HepG2 (cell line): ENCODE results near the gene WNT10A. TPM values are rescaled to one million over a fixed set of nuclear protein-coding genes. Genes with fewer than 3 reads are reported as not detected.

ENCODE experiments used
- FOXK2 ChIP-seq: fragments of 450-650 bp; IDR thresholded peaks from 2 replicates; pipeline ENCODE4 v1.6.1; 2016
- JUN ChIP-seq: sonication (generic); formaldehyde crosslinking; IDR thresholded peaks from 2 replicates; pipeline ENCODE4 v1.4.0; 2020; ENCODE audit warnings: mild to moderate bottlenecking, missing genetic modification reagents
- MIER3 ChIP-seq: IDR thresholded peaks from 2 replicates; pipeline ENCODE4 v1.6.1; 2016; ENCODE audit warnings: missing compliant biosample characterization, borderline replicate concordance
- NFIC ChIP-seq: IDR thresholded peaks from 2 replicates; pipeline ENCODE4 v1.6.1; 2012; ENCODE audit warnings: mild to moderate bottlenecking, low read length, inconsistent platforms
- NFKBIZ ChIP-seq: IDR thresholded peaks from 2 replicates; pipeline ENCODE4 v1.6.1; 2018; ENCODE audit warnings: missing genetic modification reagents, missing compliant biosample characterization
- PCBP2 ChIP-seq: fragments of 200-400 bp; formaldehyde crosslinking; optimal IDR thresholded peaks from 2 replicates; pipeline ENCODE3; 2018; ENCODE audit warnings: low read length, low read depth; ENCODE audit not compliant: poor library complexity, severe bottlenecking
- POLR2AphosphoS2 ChIP-seq: IDR thresholded peaks from 2 replicates; pipeline ENCODE4 v1.6.1; 2011; ENCODE audit warnings: low read depth, low read length, improper control_type of control experiment
- RARA ChIP-seq: IDR thresholded peaks from 2 replicates; pipeline ENCODE4 v1.6.1; 2016; ENCODE audit warnings: missing genetic modification reagents, missing compliant biosample characterization
- SALL1 ChIP-seq: sonication (generic); formaldehyde crosslinking; IDR thresholded peaks from 2 replicates; pipeline ENCODE4 v1.8.0; 2022; ENCODE audit warnings: mild to moderate bottlenecking, missing genetic modification reagents
- TMF1 ChIP-seq: sonication (generic); formaldehyde crosslinking; IDR thresholded peaks from 2 replicates; pipeline ENCODE4 v1.8.1; 2022; ENCODE audit warnings: low read depth, missing genetic modification reagents
- ZNF20 ChIP-seq: sonication (generic); formaldehyde crosslinking; IDR thresholded peaks from 2 replicates; pipeline ENCODE4 v1.4.0; 2020; ENCODE audit warnings: mild to moderate bottlenecking, moderate library complexity, missing genetic modification reagents
- ZNF326 ChIP-seq: sonication (generic); formaldehyde crosslinking; IDR thresholded peaks from 2 replicates; pipeline ENCODE4 v1.4.0; 2020; ENCODE audit warnings: missing genetic modification reagents, borderline replicate concordance
- ZNF552 ChIP-seq: sonication (generic); formaldehyde crosslinking; IDR thresholded peaks from 2 replicates; pipeline ENCODE4 v1.9.0; 2022; ENCODE audit warnings: missing genetic modification reagents, mild to moderate bottlenecking, borderline replicate concordance
- ZNF660 ChIP-seq: sonication (generic); formaldehyde crosslinking; IDR thresholded peaks from 2 replicates; pipeline ENCODE4 v1.5.1; 2020; ENCODE audit warnings: mild to moderate bottlenecking, low read depth, missing genetic modification reagents, borderline replicate concordance
- ZNF7 ChIP-seq: IDR thresholded peaks from 2 replicates; pipeline ENCODE4 v1.6.1; 2016; ENCODE audit warnings: missing biosample characterization, missing genetic modification reagents
- ZNF747 ChIP-seq: sonication (generic); formaldehyde crosslinking; IDR thresholded peaks from 2 replicates; pipeline ENCODE4 v1.8.1; 2023; ENCODE audit warnings: missing genetic modification reagents, mild to moderate bottlenecking, borderline replicate concordance
- ZNF761 ChIP-seq: sonication (generic); formaldehyde crosslinking; conservative IDR thresholded peaks from 2 replicates; pipeline ENCODE4 v1.4.0; 2020; ENCODE audit warnings: mild to moderate bottlenecking, missing genetic modification reagents
- ZNF776 ChIP-seq: sonication (generic); formaldehyde crosslinking; IDR thresholded peaks from 2 replicates; pipeline ENCODE4 v1.4.0; 2020; ENCODE audit warnings: mild to moderate bottlenecking, missing genetic modification reagents
- ZNF788 ChIP-seq: sonication (generic); formaldehyde crosslinking; IDR thresholded peaks from 2 replicates; pipeline ENCODE4 v1.5.0; 2020; ENCODE audit warnings: mild to moderate bottlenecking, missing genetic modification reagents, borderline replicate concordance
- polyA plus RNA-seq, 8 experiments: library from polyadenylated mRNA; depleted of rRNA in 3 of 8; stranded (reverse) in 7 of 8; unstranded in 1 of 8; fragments of >200 nt; fragmentation: Illumina TruSeq in 4 of 8; extraction: Trizol in 4 of 8; gene quantifications; 2 replicates each; pipeline versions ENCODE4 v1.2.1 to v1.2.3, GENCODE V29; 2011 to 2016; ENCODE audit warnings: low read depth in 4 of 8, missing spikeins in 1 of 8, mixed read lengths in 1 of 8; ENCODE audit not compliant: insufficient read depth in 1 of 8
- total RNA-seq, 5 experiments: library from RNA; depleted of rRNA; stranded (reverse); fragments of >200 nt; fragmentation: Illumina TruSeq; extraction: Trizol; gene quantifications; 2 replicates each; pipeline ENCODE4 v1.2.3, GENCODE V29; 2016; ENCODE audit warnings: low read depth in 1 of 5
- TF ChIP-seq, protein P1 (sequence below): sonication (generic); formaldehyde crosslinking; IDR thresholded peaks from 2 replicates; pipeline ENCODE4 v1.4.0; 2020; ENCODE audit warnings: low read depth, missing genetic modification reagents
- TF ChIP-seq, protein P2 (sequence below): IDR thresholded peaks from 2 replicates; pipeline ENCODE4 v1.6.1; 2016; ENCODE audit warnings: mild to moderate bottlenecking
- TF ChIP-seq, protein P3 (sequence below): sonication (generic); formaldehyde crosslinking; IDR thresholded peaks from 2 replicates; pipeline ENCODE4 v1.5.0; 2020; ENCODE audit warnings: mild to moderate bottlenecking, missing genetic modification reagents

Gene WNT10A
- total and polyA plus RNA-seq, 2 of the 13 experiments (the other 11 are each of a cell fraction or from before 2014, with no cell fraction given) = 0.03 TPM; not detected in 1

DNA sequence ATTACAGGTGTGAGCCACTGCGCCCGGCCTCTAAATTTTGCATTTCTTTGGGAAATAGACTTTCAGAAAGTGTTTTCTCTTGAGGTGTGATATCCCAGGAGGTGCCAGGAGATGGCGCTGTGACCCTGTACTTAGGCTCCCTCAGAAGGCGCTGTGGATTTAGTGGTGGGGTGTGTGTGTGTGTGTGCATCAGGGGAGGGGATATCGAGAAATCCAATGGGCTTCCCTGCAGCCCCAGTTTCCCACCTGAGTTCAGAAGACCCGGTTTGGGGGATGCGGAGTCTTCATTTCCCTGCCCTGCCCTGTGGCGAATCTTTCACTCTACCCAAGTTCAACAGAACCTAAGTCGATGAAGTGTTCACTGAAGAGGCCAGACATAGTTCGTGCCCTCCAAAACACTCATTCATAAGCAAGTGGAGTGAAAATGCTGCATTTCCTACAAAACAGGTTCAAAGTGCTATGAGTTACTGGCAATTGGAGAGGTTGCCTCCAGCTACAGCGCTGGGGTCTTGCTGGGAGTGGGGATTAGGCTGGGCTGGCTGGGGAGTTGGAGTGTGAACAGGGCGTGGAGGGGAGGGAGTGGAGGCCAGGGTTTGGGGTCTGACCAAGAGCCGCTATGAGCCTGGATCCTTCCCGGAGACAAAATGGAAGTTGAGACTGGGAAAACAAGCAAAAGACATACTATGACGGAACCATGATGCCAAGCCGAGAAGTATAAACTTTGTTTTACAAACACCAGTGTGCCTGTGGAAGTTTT, 27.6 kb upstream of the WNT10A start (continued):
- TF ChIP-seq ZNF660 (CRISPR knock-in tag) = no peak
- no peak for TF ChIP-seq ZNF20 (CRISPR knock-in tag)
- TF ChIP-seq PCBP2 = no peak
- TF ChIP-seq JUN (CRISPR knock-in tag) = no peak
- TF ChIP-seq, protein P1, sequence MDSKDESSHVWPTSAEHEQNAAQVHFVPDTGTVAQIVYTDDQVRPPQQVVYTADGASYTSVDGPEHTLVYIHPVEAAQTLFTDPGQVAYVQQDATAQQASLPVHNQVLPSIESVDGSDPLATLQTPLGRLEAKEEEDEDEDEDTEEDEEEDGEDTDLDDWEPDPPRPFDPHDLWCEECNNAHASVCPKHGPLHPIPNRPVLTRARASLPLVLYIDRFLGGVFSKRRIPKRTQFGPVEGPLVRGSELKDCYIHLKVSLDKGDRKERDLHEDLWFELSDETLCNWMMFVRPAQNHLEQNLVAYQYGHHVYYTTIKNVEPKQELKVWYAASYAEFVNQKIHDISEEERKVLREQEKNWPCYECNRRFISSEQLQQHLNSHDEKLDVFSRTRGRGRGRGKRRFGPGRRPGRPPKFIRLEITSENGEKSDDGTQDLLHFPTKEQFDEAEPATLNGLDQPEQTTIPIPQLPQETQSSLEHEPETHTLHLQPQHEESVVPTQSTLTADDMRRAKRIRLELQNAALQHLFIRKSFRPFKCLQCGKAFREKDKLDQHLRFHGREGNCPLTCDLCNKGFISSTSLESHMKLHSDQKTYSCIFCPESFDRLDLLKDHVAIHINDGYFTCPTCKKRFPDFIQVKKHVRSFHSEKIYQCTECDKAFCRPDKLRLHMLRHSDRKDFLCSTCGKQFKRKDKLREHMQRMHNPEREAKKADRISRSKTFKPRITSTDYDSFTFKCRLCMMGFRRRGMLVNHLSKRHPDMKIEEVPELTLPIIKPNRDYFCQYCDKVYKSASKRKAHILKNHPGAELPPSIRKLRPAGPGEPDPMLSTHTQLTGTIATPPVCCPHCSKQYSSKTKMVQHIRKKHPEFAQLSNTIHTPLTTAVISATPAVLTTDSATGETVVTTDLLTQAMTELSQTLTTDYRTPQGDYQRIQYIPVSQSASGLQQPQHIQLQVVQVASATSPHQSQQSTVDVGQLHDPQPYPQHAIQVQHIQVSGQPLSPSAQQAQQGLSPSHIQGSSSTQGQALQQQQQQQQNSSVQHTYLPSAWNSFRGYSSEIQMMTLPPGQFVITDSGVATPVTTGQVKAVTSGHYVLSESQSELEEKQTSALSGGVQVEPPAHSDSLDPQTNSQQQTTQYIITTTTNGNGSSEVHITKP = no peak
- 0 out of 2 replicates have a peak, but pooled peaks have one; percentile 32 for TF ChIP-seq ZNF747 (CRISPR knock-in tag)
- TF ChIP-seq ZNF776 (CRISPR knock-in tag) = no peak
- peak; percentile 24 for TF ChIP-seq SALL1
- TF ChIP-seq NFIC = no peak
- TF ChIP-seq, protein P2, sequence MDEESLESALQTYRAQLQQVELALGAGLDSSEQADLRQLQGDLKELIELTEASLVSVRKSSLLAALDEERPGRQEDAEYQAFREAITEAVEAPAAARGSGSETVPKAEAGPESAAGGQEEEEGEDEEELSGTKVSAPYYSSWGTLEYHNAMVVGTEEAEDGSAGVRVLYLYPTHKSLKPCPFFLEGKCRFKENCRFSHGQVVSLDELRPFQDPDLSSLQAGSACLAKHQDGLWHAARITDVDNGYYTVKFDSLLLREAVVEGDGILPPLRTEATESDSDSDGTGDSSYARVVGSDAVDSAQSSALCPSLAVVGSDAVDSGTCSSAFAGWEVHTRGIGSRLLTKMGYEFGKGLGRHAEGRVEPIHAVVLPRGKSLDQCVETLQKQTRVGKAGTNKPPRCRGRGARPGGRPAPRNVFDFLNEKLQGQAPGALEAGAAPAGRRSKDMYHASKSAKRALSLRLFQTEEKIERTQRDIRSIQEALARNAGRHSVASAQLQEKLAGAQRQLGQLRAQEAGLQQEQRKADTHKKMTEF (CRISPR knock-in tag) = no peak
- no peak for TF ChIP-seq POLR2AphosphoS2
- TF ChIP-seq NFKBIZ = no peak
- no peak for TF ChIP-seq FOXK2
- no peak for TF ChIP-seq ZNF761 (CRISPR knock-in tag)
- no peak for TF ChIP-seq ZNF552
- no peak for TF ChIP-seq ZNF7 (CRISPR knock-in tag)
- TF ChIP-seq RARA (CRISPR knock-in tag) = no peak
- TF ChIP-seq TMF1 = no peak
- TF ChIP-seq, protein P3, sequence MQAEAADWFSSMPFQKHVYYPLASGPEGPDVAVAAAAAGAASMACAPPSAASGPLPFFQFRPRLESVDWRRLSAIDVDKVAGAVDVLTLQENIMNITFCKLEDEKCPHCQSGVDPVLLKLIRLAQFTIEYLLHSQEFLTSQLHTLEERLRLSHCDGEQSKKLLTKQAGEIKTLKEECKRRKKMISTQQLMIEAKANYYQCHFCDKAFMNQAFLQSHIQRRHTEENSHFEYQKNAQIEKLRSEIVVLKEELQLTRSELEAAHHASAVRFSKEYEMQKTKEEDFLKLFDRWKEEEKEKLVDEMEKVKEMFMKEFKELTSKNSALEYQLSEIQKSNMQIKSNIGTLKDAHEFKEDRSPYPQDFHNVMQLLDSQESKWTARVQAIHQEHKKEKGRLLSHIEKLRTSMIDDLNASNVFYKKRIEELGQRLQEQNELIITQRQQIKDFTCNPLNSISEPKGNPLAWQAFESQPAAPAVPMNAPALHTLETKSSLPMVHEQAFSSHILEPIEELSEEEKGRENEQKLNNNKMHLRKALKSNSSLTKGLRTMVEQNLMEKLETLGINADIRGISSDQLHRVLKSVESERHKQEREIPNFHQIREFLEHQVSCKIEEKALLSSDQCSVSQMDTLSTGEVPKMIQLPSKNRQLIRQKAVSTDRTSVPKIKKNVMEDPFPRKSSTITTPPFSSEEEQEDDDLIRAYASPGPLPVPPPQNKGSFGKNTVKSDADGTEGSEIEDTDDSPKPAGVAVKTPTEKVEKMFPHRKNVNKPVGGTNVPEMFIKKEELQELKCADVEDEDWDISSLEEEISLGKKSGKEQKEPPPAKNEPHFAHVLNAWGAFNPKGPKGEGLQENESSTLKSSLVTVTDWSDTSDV (CRISPR knock-in tag) = no peak
- TF ChIP-seq ZNF326 (CRISPR knock-in tag) = no peak
- no peak for TF ChIP-seq MIER3 (CRISPR knock-in tag)
- no peak; the same call in 1 of the 2 replicates for TF ChIP-seq ZNF788 (CRISPR knock-in tag)
